ENCODE results near the gene KLHDC10.

- TF ChIP-seq CTCF (optimal IDR thresholded peaks at IDR 0.05 in 1 of 3, IDR thresholded peaks at IDR 0.05 in 1 of 3, conservative IDR thresholded peaks at IDR 0.05 in 1 of 3; ENCODE audit: extremely low read depth in 1 of 3, insufficient read depth in 2 of 3, low read length in 3 of 3) (no peak), EZH2 (IDR thresholded peaks at IDR 0.05; ENCODE audit: low read length) (no peak)
These were observed 71.7 kb downstream of the KLHDC10 start for GRCh38 chr7:130141884-130142653.
